GM13977 (cell line): Measurements from ENCODE around the gene HMGXB4.
"Not testable (repeated sequence)": the region's sequence is repeated elsewhere in the genome, so short reads cannot be mapped to it uniquely, and the experiment has no call there.

Experiments used
- DNase-seq: peaks from one replicate; pipeline ENCODE4 v3.0.0; 2012; ENCODE audit warnings: low spot score
- CTCF ChIP-seq: IDR thresholded peaks from 2 replicates; pipeline ENCODE4 v1.5.1; 2012; ENCODE audit warnings: mild to moderate bottlenecking, control low read depth; ENCODE audit not compliant: insufficient read depth; ENCODE audit errors: extremely low read depth, missing control alignments
- in situ Hi-C: fragments of 300-500 bp; cut with MboI; formaldehyde crosslinking; loops from one replicate; pipeline ENCODE4 v1.12.0; 2022; ENCODE audit warnings: low sequenced_read_pairs, low pct_unique_long_range_greater_than_20kb, mixed read lengths, inconsistent platforms; ENCODE audit not compliant: unreplicated experiment

HMGXB4 gene

GRCh38 chr22:35226958-35227647, 30.2 kb upstream of the HMGXB4 start:
- in situ Hi-C loops: no loop called here
- no peak for DNase-seq
- no peak for TF ChIP-seq CTCF

- no peak for TF ChIP-seq CTCF
- in situ Hi-C loops: no loop called here
- no peak for DNase-seq
Measured at GRCh38 chr22:35229865-35230264, 27.4 kb upstream of the HMGXB4 start.

GRCh38 chr22:35230417-35230816, 26.9 kb upstream of the HMGXB4 start:
- in situ Hi-C loops: no loop called here
- no peak for DNase-seq
- no peak for TF ChIP-seq CTCF

GRCh38 chr22:35230839-35231584, 26.3 kb upstream of the HMGXB4 start:
- in situ Hi-C loops: no loop called here

GRCh38 chr22:35231585-35232084, 25.7 kb upstream of the HMGXB4 start:
- TF ChIP-seq CTCF: peak; percentile 86
- peak; percentile 62 for DNase-seq
- in situ Hi-C loops: no loop called here

More at GRCh38 chr22:35230839-35231584, 26.3 kb upstream of the HMGXB4 start:
- DNase-seq: no peak
- no peak for TF ChIP-seq CTCF

GRCh38 chr22:35238749-35239148, 18.5 kb upstream of the HMGXB4 start:
- DNase-seq, in situ Hi-C loops: not testable (repeated sequence)

- in situ Hi-C loops, DNase-seq: not testable (repeated sequence)
Measured at GRCh38 chr22:35244507-35244906, 12.8 kb upstream of the HMGXB4 start.
